ENCODE results near the gene ATP2A1.

GRCh38 chr16:28912558-28912957 is 34.3 kb downstream of the ATP2A1 start:
- no peak for TF ChIP-seq POLR2A (IDR thresholded peaks at IDR 0.05; ENCODE audit: extremely low read depth, insufficient read length)
- TF ChIP-seq, protein P1, sequence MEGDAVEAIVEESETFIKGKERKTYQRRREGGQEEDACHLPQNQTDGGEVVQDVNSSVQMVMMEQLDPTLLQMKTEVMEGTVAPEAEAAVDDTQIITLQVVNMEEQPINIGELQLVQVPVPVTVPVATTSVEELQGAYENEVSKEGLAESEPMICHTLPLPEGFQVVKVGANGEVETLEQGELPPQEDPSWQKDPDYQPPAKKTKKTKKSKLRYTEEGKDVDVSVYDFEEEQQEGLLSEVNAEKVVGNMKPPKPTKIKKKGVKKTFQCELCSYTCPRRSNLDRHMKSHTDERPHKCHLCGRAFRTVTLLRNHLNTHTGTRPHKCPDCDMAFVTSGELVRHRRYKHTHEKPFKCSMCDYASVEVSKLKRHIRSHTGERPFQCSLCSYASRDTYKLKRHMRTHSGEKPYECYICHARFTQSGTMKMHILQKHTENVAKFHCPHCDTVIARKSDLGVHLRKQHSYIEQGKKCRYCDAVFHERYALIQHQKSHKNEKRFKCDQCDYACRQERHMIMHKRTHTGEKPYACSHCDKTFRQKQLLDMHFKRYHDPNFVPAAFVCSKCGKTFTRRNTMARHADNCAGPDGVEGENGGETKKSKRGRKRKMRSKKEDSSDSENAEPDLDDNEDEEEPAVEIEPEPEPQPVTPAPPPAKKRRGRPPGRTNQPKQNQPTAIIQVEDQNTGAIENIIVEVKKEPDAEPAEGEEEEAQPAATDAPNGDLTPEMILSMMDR (IDR thresholded peaks at IDR 0.05; ENCODE audit: low read depth, low read length) = no peak
